ENCODE data around the gene SLC15A4.

DNA sequence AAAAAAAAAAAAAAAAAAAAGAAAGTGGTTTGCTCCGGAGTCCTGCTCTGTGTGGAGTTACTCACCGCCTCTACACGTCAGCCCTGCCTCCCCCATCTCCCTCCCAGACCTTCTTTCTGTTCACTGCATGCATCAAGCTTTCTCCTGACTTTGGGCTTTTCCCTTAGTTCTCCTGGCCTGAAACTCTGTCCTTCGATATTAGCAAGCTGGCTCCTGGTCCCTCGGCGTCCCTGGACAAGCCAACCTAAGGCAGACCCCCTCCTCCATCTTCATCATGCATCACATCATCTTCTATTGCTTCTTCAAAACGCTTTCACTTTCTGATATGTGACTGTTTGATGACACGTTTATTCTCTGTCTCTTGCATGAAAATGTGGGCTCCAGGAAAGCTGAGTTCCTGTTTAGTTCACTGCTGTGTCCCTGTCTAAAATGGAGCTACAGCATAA lies 40.6 kb downstream of the SLC15A4 start:
- TF ChIP-seq RCOR1 (IDR thresholded peaks at IDR 0.05; ENCODE audit: low read depth, low read length) (no peak), USF2 (IDR thresholded peaks at IDR 0.05) (no peak)
- TF ChIP-seq, protein P1, sequence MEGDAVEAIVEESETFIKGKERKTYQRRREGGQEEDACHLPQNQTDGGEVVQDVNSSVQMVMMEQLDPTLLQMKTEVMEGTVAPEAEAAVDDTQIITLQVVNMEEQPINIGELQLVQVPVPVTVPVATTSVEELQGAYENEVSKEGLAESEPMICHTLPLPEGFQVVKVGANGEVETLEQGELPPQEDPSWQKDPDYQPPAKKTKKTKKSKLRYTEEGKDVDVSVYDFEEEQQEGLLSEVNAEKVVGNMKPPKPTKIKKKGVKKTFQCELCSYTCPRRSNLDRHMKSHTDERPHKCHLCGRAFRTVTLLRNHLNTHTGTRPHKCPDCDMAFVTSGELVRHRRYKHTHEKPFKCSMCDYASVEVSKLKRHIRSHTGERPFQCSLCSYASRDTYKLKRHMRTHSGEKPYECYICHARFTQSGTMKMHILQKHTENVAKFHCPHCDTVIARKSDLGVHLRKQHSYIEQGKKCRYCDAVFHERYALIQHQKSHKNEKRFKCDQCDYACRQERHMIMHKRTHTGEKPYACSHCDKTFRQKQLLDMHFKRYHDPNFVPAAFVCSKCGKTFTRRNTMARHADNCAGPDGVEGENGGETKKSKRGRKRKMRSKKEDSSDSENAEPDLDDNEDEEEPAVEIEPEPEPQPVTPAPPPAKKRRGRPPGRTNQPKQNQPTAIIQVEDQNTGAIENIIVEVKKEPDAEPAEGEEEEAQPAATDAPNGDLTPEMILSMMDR (IDR thresholded peaks at IDR 0.05): no peak
- TF ChIP-seq, protein P2, sequence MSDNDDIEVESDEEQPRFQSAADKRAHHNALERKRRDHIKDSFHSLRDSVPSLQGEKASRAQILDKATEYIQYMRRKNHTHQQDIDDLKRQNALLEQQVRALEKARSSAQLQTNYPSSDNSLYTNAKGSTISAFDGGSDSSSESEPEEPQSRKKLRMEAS (IDR thresholded peaks at IDR 0.05): no peak
